MM.1S (cell line): ENCODE results near the gene ALDOB.

Experiments
- DNase-seq: peaks from one replicate; pipeline ENCODE4 v3.0.0-alpha.2; 2015
- H2AFZ ChIP-seq: fragments of 300-600 bp; sonication (generic); 2 replicates; pipeline ENCODE4 v1.6.0; 2016; ENCODE audit warnings: antibody characterized with exemption, low read length
- H3F3A ChIP-seq: fragments of 300-600 bp; sonication (generic); 2 replicates; pipeline ENCODE4 v1.6.1; 2016; ENCODE audit warnings: mild to moderate bottlenecking, antibody characterized with exemption, low read length, moderate library complexity, mixed read lengths; ENCODE audit not compliant: insufficient read depth
- H3K27ac ChIP-seq: fragments of 300-600 bp; sonication (generic); 2 replicates; pipeline ENCODE4 v1.5.1; 2016; ENCODE audit warnings: mild to moderate bottlenecking, low read length
- H3K27me3 ChIP-seq: fragments of 300-600 bp; sonication (generic); replicated peaks from 2 replicates; pipeline ENCODE4 v1.6.0; 2016; ENCODE audit warnings: low read length; ENCODE audit not compliant: insufficient read depth
- H3K36me3 ChIP-seq: fragments of 300-600 bp; sonication (generic); replicated peaks from 2 replicates; pipeline ENCODE4 v1.6.1; 2016; ENCODE audit warnings: mild to moderate bottlenecking, low read length, mixed read lengths; ENCODE audit not compliant: insufficient read depth
- H3K4me1 ChIP-seq: fragments of 300-600 bp; sonication (generic); 2 replicates; pipeline ENCODE4 v1.6.1; 2016; ENCODE audit warnings: low read length, mixed read lengths
- H3K4me2 ChIP-seq: fragments of 300-600 bp; sonication (generic); 2 replicates; pipeline ENCODE4 v1.6.0; 2016; ENCODE audit warnings: low read depth, low read length
- H3K4me3 ChIP-seq: fragments of 300-600 bp; sonication (generic); 2 replicates; pipeline ENCODE4 v1.5.1; 2016; ENCODE audit warnings: low read length, mixed read lengths
- H3K79me2 ChIP-seq: fragments of 300-600 bp; sonication (generic); 2 replicates; pipeline ENCODE4 v1.6.1; 2016; ENCODE audit warnings: mixed run types, low read length, mixed read lengths
- H3K9ac ChIP-seq: fragments of 300-600 bp; sonication (generic); 2 replicates; pipeline ENCODE4 v1.6.1; 2016; ENCODE audit warnings: low read length, mixed read lengths
- H3K9me2 ChIP-seq: fragments of 300-600 bp; sonication (generic); replicated peaks from 2 replicates; pipeline ENCODE4 v1.6.1; 2016; ENCODE audit warnings: mild to moderate bottlenecking, low read length, mixed read lengths; ENCODE audit not compliant: insufficient read depth
- H3K9me3 ChIP-seq: fragments of 300-600 bp; sonication (generic); replicated peaks from 2 replicates; pipeline ENCODE4 v1.6.1; 2016; ENCODE audit warnings: mild to moderate bottlenecking, low read length, mixed read lengths; ENCODE audit not compliant: insufficient read depth
- H4K20me1 ChIP-seq: fragments of 300-600 bp; sonication (generic); 2 replicates; pipeline ENCODE4 v1.6.1; 2016; ENCODE audit warnings: mild to moderate bottlenecking, low read length, moderate library complexity, mixed read lengths; ENCODE audit not compliant: insufficient read depth
- EZH2 ChIP-seq: fragments of 300-600 bp; sonication (generic); optimal IDR thresholded peaks from 2 replicates; pipeline ENCODE3; 2017; ENCODE audit warnings: low read depth, mild to moderate bottlenecking, antibody characterized with exemption, low read length, mixed read lengths
- EZH2phosphoT487 ChIP-seq: fragments of 300-600 bp; sonication (generic); IDR thresholded peaks from 2 replicates; pipeline ENCODE4 v1.6.1; 2018; ENCODE audit warnings: antibody characterized with exemption, low read length
- TF ChIP-seq, protein P1 (sequence below): fragments of 300-600 bp; sonication (generic); IDR thresholded peaks from 2 replicates; pipeline ENCODE4 v1.5.1; 2016; ENCODE audit warnings: antibody characterized with exemption, low read length, mixed read lengths

Gene ALDOB

DNA sequence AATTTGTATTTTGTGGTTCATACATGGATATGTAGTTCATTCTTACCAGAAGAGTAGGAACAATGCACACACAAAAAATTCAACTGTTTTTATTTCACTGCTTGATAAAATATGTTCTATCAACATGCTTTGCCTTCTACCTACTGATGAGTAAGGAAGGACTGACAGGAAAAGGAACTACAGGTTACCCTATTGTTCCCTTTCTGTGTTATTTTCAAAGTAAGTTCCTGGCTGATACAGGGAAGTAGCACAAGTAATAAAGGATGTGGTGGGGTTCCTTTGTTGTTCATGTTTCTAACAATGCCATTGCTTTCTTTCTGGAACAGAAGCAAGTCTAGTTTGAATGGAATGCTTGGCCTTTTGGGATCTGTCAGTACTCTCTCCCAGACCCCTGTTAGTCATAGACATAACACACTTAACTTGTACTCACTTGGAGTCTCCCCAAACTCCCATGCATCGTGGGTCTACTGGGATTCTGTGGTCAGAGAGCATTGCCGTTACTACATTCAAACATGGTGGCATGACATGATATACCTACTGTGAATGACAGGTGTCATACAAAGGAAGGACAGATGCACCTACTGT is 20.2 kb upstream of the ALDOB start:
- Histone ChIP-seq H3K4me2 (no peak overlapping the region), H4K20me1 (no peaks in the 10 kb centered on the region), H3K9ac (no peak overlapping the region), H3K79me2 (no peaks in the 10 kb centered on the region), H3K27me3 (no peaks in the 10 kb centered on the region), H3K4me3 (no peak overlapping the region), H3K4me1 (no peaks in the 10 kb centered on the region), H3K27ac (no peak overlapping the region), H3K9me3 (no peaks in the 10 kb centered on the region), H3K9me2 (no peaks in the 10 kb centered on the region), H2AFZ (no peak overlapping the region), H3K36me3 (no peaks in the 10 kb centered on the region), H3F3A (no peaks in the 10 kb centered on the region)
- no peak for DNase-seq
- TF ChIP-seq EZH2 (no peak), EZH2phosphoT487 (no peak)
- TF ChIP-seq, protein P1, sequence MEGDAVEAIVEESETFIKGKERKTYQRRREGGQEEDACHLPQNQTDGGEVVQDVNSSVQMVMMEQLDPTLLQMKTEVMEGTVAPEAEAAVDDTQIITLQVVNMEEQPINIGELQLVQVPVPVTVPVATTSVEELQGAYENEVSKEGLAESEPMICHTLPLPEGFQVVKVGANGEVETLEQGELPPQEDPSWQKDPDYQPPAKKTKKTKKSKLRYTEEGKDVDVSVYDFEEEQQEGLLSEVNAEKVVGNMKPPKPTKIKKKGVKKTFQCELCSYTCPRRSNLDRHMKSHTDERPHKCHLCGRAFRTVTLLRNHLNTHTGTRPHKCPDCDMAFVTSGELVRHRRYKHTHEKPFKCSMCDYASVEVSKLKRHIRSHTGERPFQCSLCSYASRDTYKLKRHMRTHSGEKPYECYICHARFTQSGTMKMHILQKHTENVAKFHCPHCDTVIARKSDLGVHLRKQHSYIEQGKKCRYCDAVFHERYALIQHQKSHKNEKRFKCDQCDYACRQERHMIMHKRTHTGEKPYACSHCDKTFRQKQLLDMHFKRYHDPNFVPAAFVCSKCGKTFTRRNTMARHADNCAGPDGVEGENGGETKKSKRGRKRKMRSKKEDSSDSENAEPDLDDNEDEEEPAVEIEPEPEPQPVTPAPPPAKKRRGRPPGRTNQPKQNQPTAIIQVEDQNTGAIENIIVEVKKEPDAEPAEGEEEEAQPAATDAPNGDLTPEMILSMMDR = no peak

DNA sequence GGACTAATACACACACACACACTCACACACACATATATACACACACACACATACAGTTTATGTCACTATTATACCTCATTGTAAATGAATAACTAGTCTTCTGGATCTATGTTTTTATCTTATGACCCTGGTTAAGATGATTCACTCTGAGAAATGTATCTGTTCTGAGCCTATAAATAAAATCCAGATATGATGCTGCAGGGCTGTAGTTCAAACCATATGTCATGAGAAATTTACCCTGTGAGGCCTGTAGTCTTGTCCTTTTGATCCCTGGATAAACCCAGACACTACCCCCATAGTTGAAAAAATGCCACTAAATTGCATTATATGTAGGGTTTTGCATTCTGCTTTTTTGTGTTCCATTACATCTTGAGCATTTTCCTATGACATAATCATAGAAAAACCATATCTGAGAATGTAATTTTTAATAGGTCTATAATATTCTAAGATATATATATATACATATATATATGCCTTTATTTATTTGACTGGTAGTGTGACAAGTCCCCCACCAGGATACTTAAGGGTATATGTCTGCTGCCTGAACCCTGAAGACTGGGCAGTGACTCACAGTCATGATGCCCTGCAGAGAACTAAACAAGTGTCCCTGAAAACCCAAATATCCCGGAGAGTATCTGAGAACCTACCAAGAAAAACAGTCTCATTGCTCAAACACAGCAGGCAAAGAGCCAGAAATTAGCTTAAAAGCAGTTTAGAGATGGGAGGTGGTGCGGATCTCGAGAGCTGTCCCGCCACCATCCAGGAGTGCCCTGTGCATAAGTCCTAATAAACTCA is 18.4 kb upstream of the ALDOB start:
- Histone ChIP-seq H3K27ac (no peak overlapping the region), H3K9me3 (no peaks in the 10 kb centered on the region), H3K4me2 (no peak overlapping the region), H3K27me3 (no peaks in the 10 kb centered on the region), H3K4me1 (peaks cover 4% of the 10 kb centered on the region), H3F3A (no peaks in the 10 kb centered on the region), H3K4me3 (no peak overlapping the region), H3K79me2 (no peaks in the 10 kb centered on the region), H3K9me2 (no peaks in the 10 kb centered on the region), H3K36me3 (no peaks in the 10 kb centered on the region), H3K9ac (no peak overlapping the region), H2AFZ (no peak overlapping the region), H4K20me1 (no peaks in the 10 kb centered on the region)
- TF ChIP-seq, protein P1 = no peak
- no peak for TF ChIP-seq EZH2phosphoT487
- TF ChIP-seq EZH2 = no peak
- DNase-seq = no peak

DNA sequence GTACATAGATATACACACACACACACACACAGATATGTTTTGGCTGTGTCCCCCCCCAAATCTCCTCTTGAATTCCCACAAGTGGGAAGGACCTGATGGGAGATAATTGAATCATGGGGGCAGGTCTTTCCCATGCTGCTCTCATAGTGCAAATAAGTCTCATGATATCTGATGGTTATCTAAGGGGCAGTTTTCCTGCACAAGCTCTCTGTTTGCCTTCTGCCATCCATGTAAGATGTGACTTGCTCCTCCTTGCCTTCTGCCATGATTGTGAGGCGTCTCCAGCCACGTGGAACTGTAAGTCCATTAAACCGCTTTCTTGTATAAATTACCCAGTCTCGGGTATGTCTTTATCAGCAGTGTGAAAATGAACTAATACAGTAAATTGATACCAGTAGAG is 15.9 kb upstream of the ALDOB start:
- Histone ChIP-seq H3K79me2 (no peaks in the 10 kb centered on the region), H3K9me2 (no peaks in the 10 kb centered on the region)
- no peak for TF ChIP-seq EZH2
- TF ChIP-seq EZH2phosphoT487 = no peak
- TF ChIP-seq, protein P1 = no peak

More for the DNA sequence above, 15.9 kb upstream of the ALDOB start:
- Histone ChIP-seq H3K9me3 (no peaks in the 10 kb centered on the region), H3K4me3 (no peak overlapping the region), H3K4me1 (peaks cover 4% of the 10 kb centered on the region), H3K4me2 (no peak overlapping the region), H3F3A (no peaks in the 10 kb centered on the region), H3K27ac (no peak overlapping the region), H3K36me3 (no peaks in the 10 kb centered on the region), H3K9ac (no peak overlapping the region), H3K27me3 (no peaks in the 10 kb centered on the region), H2AFZ (no peak overlapping the region), H4K20me1 (no peaks in the 10 kb centered on the region)
- no peak for DNase-seq
